Measurements from ENCODE around the gene CYB561.

DNA sequence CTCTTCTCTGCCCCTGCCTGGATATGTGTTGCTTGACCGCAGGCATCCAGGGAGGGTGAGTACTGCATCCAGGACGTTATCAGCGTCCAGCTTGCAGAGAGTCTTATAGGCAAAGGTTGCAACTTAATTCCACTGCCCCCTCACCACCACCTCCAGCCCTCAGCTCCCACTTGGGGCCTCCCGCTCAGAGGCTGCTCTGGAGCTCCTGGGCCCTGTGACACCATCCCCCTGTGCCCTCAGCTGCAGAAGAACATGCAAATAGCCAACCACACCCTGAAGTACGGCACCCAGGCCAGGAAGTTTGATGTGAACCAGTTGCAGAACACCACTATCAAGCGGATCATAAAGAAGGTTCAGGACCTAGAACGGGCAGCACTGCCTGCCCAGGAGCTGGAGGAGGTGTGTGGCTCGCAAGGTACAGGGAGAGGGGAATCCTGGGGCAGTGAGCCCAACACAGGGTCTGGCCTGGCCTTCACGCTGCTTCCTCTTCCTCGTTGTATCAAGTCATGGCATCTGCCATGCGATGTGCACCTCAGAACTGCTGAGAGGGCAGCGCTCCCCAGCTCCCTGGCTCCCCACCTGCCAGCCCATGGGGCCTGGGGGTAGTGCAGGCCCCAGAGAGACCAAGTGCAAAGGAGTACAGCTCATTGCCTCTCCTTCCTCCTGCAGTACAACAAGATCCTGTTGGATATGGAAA, 40.4 kb upstream of the CYB561 start:
- TF ChIP-seq EZH2 (IDR thresholded peaks at IDR 0.05; ENCODE audit: insufficient read depth, poor library complexity, severe bottlenecking): no peak
- TF ChIP-seq EZH2phosphoT487 (IDR thresholded peaks at IDR 0.05; ENCODE audit: insufficient read depth, low read depth): no peak

Measured in GM23248 (cell line).